Neuronal stem cell (in vitro differentiated cells): ENCODE results near the gene PCBP2.

Experiments used
- DNase-seq: peaks from one replicate; pipeline ENCODE4 v3.0.0-alpha.2; 2013; ENCODE audit warnings: low spot score
- H2AFZ ChIP-seq: one replicate; pipeline ENCODE4 v1.6.1; 2013; ENCODE audit warnings: mild to moderate bottlenecking, low read length, inconsistent platforms
- H2AK5ac ChIP-seq: 2 replicates; pipeline ENCODE4 v1.6.1; 2013; ENCODE audit warnings: low read depth, mild to moderate bottlenecking, inconsistent platforms, low read length, moderate library complexity, mixed read lengths
- H2BK120ac ChIP-seq: 2 replicates; pipeline ENCODE4 v1.6.1; 2013; ENCODE audit warnings: low read depth, mild to moderate bottlenecking, inconsistent platforms, low read length, moderate library complexity, mixed read lengths
- H2BK12ac ChIP-seq: one replicate; pipeline ENCODE4 v1.6.1; 2013; ENCODE audit warnings: low read length, inconsistent platforms
- H2BK15ac ChIP-seq: 2 replicates; pipeline ENCODE4 v1.6.1; 2013; ENCODE audit warnings: mild to moderate bottlenecking, low read length, inconsistent platforms, mixed read lengths
- H2BK5ac ChIP-seq: one replicate; pipeline ENCODE4 v1.6.1; 2013; ENCODE audit warnings: inconsistent platforms, mild to moderate bottlenecking, low read length, moderate library complexity
- H3K14ac ChIP-seq: one replicate; pipeline ENCODE4 v1.6.1; 2013; ENCODE audit warnings: low read length, inconsistent platforms
- H3K18ac ChIP-seq: 2 replicates; pipeline ENCODE4 v1.6.1; 2013; ENCODE audit warnings: low read length, inconsistent platforms
- H3K23ac ChIP-seq: 2 replicates; pipeline ENCODE4 v1.6.1; 2013; ENCODE audit warnings: low read depth, mild to moderate bottlenecking, mixed read lengths, low read length, inconsistent platforms; ENCODE audit not compliant: poor library complexity
- H3K27ac ChIP-seq: replicated peaks from 3 replicates; pipeline ENCODE4 v1.5.1; 2013; ENCODE audit warnings: low read length, inconsistent platforms
- H3K27me3 ChIP-seq, 3 experiments: 2 replicates each; pipeline ENCODE4 v1.6.1; 2013; ENCODE audit warnings: low read length in 3 of 3, mild to moderate bottlenecking in 2 of 3, inconsistent platforms in 1 of 3, low read depth in 1 of 3, mixed read lengths in 1 of 3, moderate library complexity in 1 of 3; ENCODE audit not compliant: control insufficient read depth in 3 of 3, insufficient read depth in 3 of 3
- H3K36me3 ChIP-seq, 2 donors: replicated peaks in 1 of 2; 2 replicates each; pipeline ENCODE4 v1.6.1; 2013; ENCODE audit warnings: low read length in 2 of 2; ENCODE audit not compliant: control insufficient read depth in 2 of 2, insufficient read depth in 2 of 2
- H3K4ac ChIP-seq: 2 replicates; pipeline ENCODE4 v1.6.1; 2013; ENCODE audit warnings: inconsistent platforms, mild to moderate bottlenecking, low read length, moderate library complexity
- H3K4me1 ChIP-seq, 2 donors: 1 replicate in 1 of 2; 2 replicates in 1 of 2; pipeline ENCODE4 v1.6.1; 2013; ENCODE audit warnings: low read length in 2 of 2, low read depth in 1 of 2; ENCODE audit not compliant: control insufficient read depth in 2 of 2, insufficient read depth in 1 of 2
- H3K4me2 ChIP-seq: one replicate; pipeline ENCODE4 v1.6.1; 2013; ENCODE audit warnings: mild to moderate bottlenecking, low read length, inconsistent platforms; ENCODE audit not compliant: insufficient read depth, poor library complexity, severe bottlenecking
- H3K4me3 ChIP-seq, 2 donors: 2 replicates each; pipeline ENCODE4 v1.5.1; 2013; ENCODE audit warnings: low read length in 2 of 2, mild to moderate bottlenecking in 2 of 2, inconsistent platforms in 1 of 2, moderate library complexity in 1 of 2
- H3K79me1 ChIP-seq: one replicate; pipeline ENCODE4 v1.6.1; 2013; ENCODE audit warnings: low read depth, mild to moderate bottlenecking, inconsistent platforms, low read length, moderate library complexity
- H3K9ac ChIP-seq: one replicate; pipeline ENCODE4 v1.6.1; 2013; ENCODE audit warnings: mild to moderate bottlenecking, low read depth, low read length, inconsistent platforms; ENCODE audit not compliant: poor library complexity
- H3K9me3 ChIP-seq, 2 donors: replicated peaks in 1 of 2; 2 replicates each; pipeline versions ENCODE3 to v1.6.1; 2013; ENCODE audit warnings: low read length in 2 of 2, mild to moderate bottlenecking in 2 of 2, inconsistent platforms in 1 of 2, low read depth in 1 of 2, mixed read lengths in 1 of 2, moderate library complexity in 1 of 2; ENCODE audit not compliant: control insufficient read depth in 2 of 2, insufficient read depth in 1 of 2
- H4K8ac ChIP-seq: one replicate; pipeline ENCODE4 v1.6.1; 2013; ENCODE audit warnings: low read depth, mild to moderate bottlenecking, inconsistent platforms, low read length, moderate library complexity
- H4K91ac ChIP-seq: one replicate; pipeline ENCODE4 v1.6.1; 2013; ENCODE audit warnings: low read length, low read depth, mild to moderate bottlenecking, inconsistent platforms; ENCODE audit not compliant: poor library complexity
- WGBS, 2 donors: extraction: QIAGEN DNeasy Blood & Tissue Kit; methylation state at CpG; one replicate each; pipeline ENCODE4 v1.1.7; 2013; ENCODE audit warnings: missing lambda C conversion rate in 2 of 2, mixed read lengths in 1 of 2; ENCODE audit not compliant: insufficient read length in 2 of 2, insufficient replicate concordance in 1 of 2; ENCODE audit errors: extremely low coverage in 2 of 2; 5-methylcytosine and 5-hydroxymethylcytosine counted together

Gene PCBP2

DNA sequence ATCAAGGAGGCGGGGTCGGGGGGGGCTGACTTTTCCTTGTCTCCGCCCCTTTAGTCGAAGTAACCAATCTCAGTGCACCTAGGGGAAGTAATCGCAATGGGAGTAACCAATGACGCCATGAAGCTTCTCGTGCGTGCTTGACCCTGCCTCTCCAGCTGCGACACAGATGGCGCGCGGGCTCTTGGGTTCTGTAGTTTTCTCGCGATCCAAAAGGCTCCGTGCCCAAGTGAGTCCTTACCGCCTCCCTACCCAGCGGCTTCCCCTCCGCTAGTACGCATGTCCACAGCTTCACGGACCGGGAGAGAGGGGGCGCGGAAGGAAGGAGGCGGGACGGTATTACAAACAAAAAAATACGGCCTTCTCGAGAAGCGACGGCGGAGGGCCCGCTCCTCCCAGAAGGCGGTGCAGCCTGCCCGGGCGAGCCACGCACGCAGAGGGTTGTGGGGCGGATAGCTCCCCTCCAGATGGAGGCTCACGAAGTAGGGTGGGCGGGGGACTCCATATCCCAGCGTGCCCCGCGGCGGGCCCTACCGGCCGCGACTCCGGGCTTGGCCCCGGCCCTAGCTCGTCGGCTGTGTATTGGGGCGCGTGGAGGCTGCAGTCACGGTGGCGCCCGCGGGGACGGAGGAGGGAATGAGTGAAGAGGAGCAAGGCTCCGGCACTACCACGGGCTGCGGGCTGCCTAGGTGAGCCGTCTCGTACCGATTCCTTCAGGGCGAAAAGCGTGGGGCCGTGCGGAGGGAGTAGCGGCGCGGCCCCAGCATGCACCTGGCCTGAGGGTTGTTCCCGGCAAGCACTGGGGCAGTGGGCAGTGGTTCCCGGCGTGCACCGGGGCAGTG lies 49.1 kb downstream of the PCBP2 start, which contains the start of gene TARBP2:
Gene TARBP2 (plus strand): TSS at position 508 of the 839 bp plus-strand sequence. CDS start 126 bp downstream, at position 634.
- DNase-seq, result peak; percentile 99
- Histone ChIP-seq H3K27ac (peak within 1 kb of the TSS; percentile 94), H2BK120ac (peak within 1 kb of the TSS; percentile 44), H2BK5ac (peak within 1 kb of the TSS; percentile 97), H3K4me2 (peak within 1 kb of the TSS; percentile 89), H3K9me3 (no peaks in the 10 kb centered on the region), H4K91ac (peak within 1 kb of the TSS; percentile 97), H3K36me3 (peaks cover 7 to 39% of the 10 kb centered on the region in 2 donors), H3K4me3 (peak within 1 kb of the TSS; percentile 83 to 97), H3K4me1 (peaks cover 26 to 30% of the 10 kb centered on the region in 2 donors), H3K27me3 (no peaks in the 10 kb centered on the region), H3K79me1 (peaks cover 6% of the 10 kb centered on the region), H2AFZ (peak within 1 kb of the TSS; percentile 100), H3K9ac (peak within 1 kb of the TSS; percentile 99), H3K23ac (peak within 1 kb of the TSS; percentile 97), H3K14ac (peak within 1 kb of the TSS; percentile 92), H2BK15ac (peak within 1 kb of the TSS; percentile 52), H2AK5ac (peak within 1 kb of the TSS; percentile 99), H3K4ac (peak within 1 kb of the TSS; percentile 96), H4K8ac (peak within 1 kb of the TSS; percentile 100), H2BK12ac (no peak within 1 kb of the TSS), H3K18ac (peak within 1 kb of the TSS; percentile 100)
- no CpG with 5 or more reads among the region's 74 CpGs for WGBS, 2 donors

- peak overlapping the region; percentile 97 for H2BK5ac ChIP-seq
- peak overlapping the region; percentile 44 for H2BK120ac ChIP-seq
- peak overlapping the region; percentile 100 for H4K8ac ChIP-seq
- no CpG with 5 or more reads among the region's 10 CpGs for WGBS, 2 donors
- peak overlapping the region; percentile 100 for H2AFZ ChIP-seq
- H3K9me3 ChIP-seq, result no peaks in the 10 kb centered on the region
- peak overlapping the region; percentile 100 for H3K18ac ChIP-seq
- peak overlapping the region; percentile 81 for H3K4me2 ChIP-seq
- peak overlapping the region; percentile 99 for H3K9ac ChIP-seq
- peak overlapping the region; percentile 94 for H3K27ac ChIP-seq
- H3K4me3 ChIP-seq, result peak overlapping the region; percentile 83 to 97
- H2BK12ac ChIP-seq, result no peak overlapping the region
- peaks cover 23 to 27% of the 10 kb centered on the region in 2 donors for H3K4me1 ChIP-seq
- H3K23ac ChIP-seq, result peak overlapping the region; percentile 97
- H2AK5ac ChIP-seq, result peak overlapping the region; percentile 99
- peak overlapping the region; percentile 52 for H2BK15ac ChIP-seq
- peak overlapping the region; percentile 97 for H4K91ac ChIP-seq
- no peaks in the 10 kb centered on the region for H3K27me3 ChIP-seq
- H3K79me1 ChIP-seq, result peaks cover 6% of the 10 kb centered on the region
- no peak for DNase-seq
- H3K4ac ChIP-seq, result peak overlapping the region; percentile 96
- peak overlapping the region; percentile 92 for H3K14ac ChIP-seq
- H3K36me3 ChIP-seq, result peaks cover 9 to 46% of the 10 kb centered on the region in 2 donors
Measured at GRCh38 chr12:53501615-53502181, 49.8 kb downstream of the PCBP2 start.

DNA sequence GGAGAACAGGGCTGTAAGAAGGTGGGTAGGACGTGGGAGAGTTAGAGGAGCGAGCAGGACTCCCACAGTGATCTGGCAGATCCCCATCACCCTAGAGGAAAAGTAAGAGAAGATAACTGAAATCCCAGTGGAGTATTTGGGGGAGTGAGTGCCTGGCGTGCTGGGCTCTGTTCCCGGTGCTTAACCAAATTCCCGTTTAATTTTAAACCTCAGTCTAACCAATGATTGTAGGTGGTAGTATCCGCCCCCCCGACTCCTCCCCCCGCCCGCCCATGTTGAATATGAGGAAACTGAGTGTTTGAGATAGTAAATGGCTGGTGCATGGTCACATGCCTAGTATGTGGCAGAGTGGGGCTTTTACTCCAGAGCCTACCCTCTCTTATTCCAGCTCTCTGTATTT lies 50.4 kb downstream of the PCBP2 start:
- no peak overlapping the region for H3K27ac ChIP-seq
- no peak overlapping the region for H3K18ac ChIP-seq
- peaks cover 6% of the 10 kb centered on the region for H3K79me1 ChIP-seq
- peak overlapping the region; percentile 99 for H2AK5ac ChIP-seq
- no peaks in the 10 kb centered on the region for H3K9me3 ChIP-seq
- H3K4me2 ChIP-seq, result no peak overlapping the region
- no peak overlapping the region for H4K8ac ChIP-seq
- no CpG with 5 or more reads among the region's 9 CpGs for WGBS, 2 donors
- H3K4me1 ChIP-seq, result peaks cover 23 to 27% of the 10 kb centered on the region in 2 donors
- H3K4ac ChIP-seq, result no peak overlapping the region
- H2BK5ac ChIP-seq, result no peak overlapping the region
- no peak overlapping the region for H3K14ac ChIP-seq
- H3K4me3 ChIP-seq, result peak overlapping the region in 1 of 2 donors; percentile 97
- H2BK120ac ChIP-seq, result no peak overlapping the region
- DNase-seq, result no peak
- H3K23ac ChIP-seq, result peak overlapping the region; percentile 97
- H3K27me3 ChIP-seq, result no peaks in the 10 kb centered on the region
- no peak overlapping the region for H2AFZ ChIP-seq
- H3K9ac ChIP-seq, result peak overlapping the region; percentile 99
- H4K91ac ChIP-seq, result no peak overlapping the region
- H2BK12ac ChIP-seq, result no peak overlapping the region
- peaks cover 13 to 51% of the 10 kb centered on the region in 2 donors for H3K36me3 ChIP-seq
- peak overlapping the region; percentile 52 for H2BK15ac ChIP-seq
